Measurements from ENCODE around the gene CHD6. TPM values are rescaled to one million over a fixed set of nuclear protein-coding genes. Genes with fewer than 3 reads are reported as not detected.

Gene CHD6
- total and polyA plus RNA-seq, 2 of the 13 experiments (the other 11 are each of a cell fraction or from before 2014, with no cell fraction given), result 14.4 to 52.0 TPM

DNA sequence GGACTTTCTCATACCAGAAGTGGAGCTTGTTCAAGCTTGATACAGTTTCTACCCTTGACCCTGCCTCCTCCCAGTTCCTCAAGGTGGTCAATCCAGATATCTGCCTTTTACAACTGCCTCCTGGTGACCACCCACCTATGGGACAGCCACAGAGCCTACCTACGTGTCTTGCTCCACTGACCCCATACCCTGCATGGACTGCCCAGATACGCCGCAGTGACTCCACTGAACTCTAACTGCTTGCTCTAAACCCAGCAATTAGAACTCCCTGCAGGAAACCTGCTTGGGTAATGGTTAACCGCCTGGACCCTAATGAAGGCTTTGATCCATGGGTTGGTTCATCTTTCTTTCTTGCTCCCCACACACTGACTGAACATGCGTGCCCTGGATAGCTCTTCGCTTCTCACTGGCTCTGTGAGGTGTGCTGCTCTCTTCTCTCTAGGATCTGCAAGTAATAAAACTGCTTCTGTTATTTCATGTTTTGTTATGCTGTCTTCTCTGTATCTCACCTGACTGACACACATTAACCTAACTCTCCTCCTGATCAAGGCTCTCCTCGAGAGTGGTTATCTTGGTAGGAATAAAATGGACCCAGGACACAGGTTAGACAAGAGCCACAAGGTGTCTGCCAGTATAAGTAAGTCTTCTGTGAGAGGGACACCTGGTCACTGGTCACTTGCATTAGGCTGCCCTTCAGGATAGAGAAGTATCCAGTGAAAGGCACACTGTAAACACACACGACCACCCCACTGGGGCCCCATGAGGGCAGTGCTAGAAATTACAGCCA lies 79.2 kb downstream of the CHD6 start (continued):
- TF ChIP-seq, protein P1, sequence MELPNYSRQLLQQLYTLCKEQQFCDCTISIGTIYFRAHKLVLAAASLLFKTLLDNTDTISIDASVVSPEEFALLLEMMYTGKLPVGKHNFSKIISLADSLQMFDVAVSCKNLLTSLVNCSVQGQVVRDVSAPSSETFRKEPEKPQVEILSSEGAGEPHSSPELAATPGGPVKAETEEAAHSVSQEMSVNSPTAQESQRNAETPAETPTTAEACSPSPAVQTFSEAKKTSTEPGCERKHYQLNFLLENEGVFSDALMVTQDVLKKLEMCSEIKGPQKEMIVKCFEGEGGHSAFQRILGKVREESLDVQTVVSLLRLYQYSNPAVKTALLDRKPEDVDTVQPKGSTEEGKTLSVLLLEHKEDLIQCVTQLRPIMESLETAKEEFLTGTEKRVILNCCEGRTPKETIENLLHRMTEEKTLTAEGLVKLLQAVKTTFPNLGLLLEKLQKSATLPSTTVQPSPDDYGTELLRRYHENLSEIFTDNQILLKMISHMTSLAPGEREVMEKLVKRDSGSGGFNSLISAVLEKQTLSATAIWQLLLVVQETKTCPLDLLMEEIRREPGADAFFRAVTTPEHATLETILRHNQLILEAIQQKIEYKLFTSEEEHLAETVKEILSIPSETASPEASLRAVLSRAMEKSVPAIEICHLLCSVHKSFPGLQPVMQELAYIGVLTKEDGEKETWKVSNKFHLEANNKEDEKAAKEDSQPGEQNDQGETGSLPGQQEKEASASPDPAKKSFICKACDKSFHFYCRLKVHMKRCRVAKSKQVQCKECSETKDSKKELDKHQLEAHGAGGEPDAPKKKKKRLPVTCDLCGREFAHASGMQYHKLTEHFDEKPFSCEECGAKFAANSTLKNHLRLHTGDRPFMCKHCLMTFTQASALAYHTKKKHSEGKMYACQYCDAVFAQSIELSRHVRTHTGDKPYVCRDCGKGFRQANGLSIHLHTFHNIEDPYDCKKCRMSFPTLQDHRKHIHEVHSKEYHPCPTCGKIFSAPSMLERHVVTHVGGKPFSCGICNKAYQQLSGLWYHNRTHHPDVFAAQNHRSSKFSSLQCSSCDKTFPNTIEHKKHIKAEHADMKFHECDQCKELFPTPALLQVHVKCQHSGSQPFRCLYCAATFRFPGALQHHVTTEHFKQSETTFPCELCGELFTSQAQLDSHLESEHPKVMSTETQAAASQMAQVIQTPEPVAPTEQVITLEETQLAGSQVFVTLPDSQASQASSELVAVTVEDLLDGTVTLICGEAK (IDR thresholded peaks at IDR 0.05), result no peak
- TF ChIP-seq, protein P1 (CRISPR knock-in tag; IDR thresholded peaks at IDR 0.05), result 0 out of 2 replicates have a peak, but pooled peaks have one; percentile 67
- TF ChIP-seq, protein P2, sequence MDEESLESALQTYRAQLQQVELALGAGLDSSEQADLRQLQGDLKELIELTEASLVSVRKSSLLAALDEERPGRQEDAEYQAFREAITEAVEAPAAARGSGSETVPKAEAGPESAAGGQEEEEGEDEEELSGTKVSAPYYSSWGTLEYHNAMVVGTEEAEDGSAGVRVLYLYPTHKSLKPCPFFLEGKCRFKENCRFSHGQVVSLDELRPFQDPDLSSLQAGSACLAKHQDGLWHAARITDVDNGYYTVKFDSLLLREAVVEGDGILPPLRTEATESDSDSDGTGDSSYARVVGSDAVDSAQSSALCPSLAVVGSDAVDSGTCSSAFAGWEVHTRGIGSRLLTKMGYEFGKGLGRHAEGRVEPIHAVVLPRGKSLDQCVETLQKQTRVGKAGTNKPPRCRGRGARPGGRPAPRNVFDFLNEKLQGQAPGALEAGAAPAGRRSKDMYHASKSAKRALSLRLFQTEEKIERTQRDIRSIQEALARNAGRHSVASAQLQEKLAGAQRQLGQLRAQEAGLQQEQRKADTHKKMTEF (CRISPR knock-in tag; IDR thresholded peaks at IDR 0.05), result peak; percentile 71
- peak; percentile 89; the same call in 1 of the 2 replicates for TF ChIP-seq ZNF124 (CRISPR knock-in tag; IDR thresholded peaks at IDR 0.05)
- TF ChIP-seq, protein P3, sequence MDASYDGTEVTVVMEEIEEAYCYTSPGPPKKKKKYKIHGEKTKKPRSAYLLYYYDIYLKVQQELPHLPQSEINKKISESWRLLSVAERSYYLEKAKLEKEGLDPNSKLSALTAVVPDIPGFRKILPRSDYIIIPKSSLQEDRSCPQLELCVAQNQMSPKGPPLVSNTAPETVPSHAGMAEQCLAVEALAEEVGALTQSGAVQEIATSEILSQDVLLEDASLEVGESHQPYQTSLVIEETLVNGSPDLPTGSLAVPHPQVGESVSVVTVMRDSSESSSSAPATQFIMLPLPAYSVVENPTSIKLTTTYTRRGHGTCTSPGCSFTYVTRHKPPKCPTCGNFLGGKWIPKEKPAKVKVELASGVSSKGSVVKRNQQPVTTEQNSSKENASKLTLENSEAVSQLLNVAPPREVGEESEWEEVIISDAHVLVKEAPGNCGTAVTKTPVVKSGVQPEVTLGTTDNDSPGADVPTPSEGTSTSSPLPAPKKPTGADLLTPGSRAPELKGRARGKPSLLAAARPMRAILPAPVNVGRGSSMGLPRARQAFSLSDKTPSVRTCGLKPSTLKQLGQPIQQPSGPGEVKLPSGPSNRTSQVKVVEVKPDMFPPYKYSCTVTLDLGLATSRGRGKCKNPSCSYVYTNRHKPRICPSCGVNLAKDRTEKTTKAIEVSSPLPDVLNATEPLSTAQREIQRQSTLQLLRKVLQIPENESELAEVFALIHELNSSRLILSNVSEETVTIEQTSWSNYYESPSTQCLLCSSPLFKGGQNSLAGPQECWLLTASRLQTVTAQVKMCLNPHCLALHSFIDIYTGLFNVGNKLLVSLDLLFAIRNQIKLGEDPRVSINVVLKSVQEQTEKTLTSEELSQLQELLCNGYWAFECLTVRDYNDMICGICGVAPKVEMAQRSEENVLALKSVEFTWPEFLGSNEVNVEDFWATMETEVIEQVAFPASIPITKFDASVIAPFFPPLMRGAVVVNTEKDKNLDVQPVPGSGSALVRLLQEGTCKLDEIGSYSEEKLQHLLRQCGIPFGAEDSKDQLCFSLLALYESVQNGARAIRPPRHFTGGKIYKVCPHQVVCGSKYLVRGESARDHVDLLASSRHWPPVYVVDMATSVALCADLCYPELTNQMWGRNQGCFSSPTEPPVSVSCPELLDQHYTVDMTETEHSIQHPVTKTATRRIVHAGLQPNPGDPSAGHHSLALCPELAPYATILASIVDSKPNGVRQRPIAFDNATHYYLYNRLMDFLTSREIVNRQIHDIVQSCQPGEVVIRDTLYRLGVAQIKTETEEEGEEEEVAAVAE (CRISPR knock-in tag; IDR thresholded peaks at IDR 0.05; ENCODE audit: borderline replicate concordance), result peak; percentile 81
- TF ChIP-seq, protein P4, sequence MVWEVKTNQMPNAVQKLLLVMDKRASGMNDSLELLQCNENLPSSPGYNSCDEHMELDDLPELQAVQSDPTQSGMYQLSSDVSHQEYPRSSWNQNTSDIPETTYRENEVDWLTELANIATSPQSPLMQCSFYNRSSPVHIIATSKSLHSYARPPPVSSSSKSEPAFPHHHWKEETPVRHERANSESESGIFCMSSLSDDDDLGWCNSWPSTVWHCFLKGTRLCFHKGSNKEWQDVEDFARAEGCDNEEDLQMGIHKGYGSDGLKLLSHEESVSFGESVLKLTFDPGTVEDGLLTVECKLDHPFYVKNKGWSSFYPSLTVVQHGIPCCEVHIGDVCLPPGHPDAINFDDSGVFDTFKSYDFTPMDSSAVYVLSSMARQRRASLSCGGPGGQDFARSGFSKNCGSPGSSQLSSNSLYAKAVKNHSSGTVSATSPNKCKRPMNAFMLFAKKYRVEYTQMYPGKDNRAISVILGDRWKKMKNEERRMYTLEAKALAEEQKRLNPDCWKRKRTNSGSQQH (CRISPR knock-in tag; IDR thresholded peaks at IDR 0.05; ENCODE audit: low read depth), result no peak
- no peak for TF ChIP-seq ZNF441 (CRISPR knock-in tag; IDR thresholded peaks at IDR 0.05; ENCODE audit: borderline replicate concordance)
- no peak for TF ChIP-seq REXO4 (CRISPR knock-in tag; IDR thresholded peaks at IDR 0.05; ENCODE audit: borderline replicate concordance)

Measured in HepG2 (cell line).